Retinal pigment epithelial cell (primary cell): ENCODE data around the gene AP3B1.

Experiments
- DNase-seq: peaks from one replicate; pipeline ENCODE4 v3.0.0-alpha.2; 2010; ENCODE audit warnings: low read depth
- H3K4me3 ChIP-seq: 2 replicates; pipeline ENCODE4 v1.5.1; 2011; ENCODE audit warnings: mild to moderate bottlenecking, low read length, control low read depth, moderate library complexity
- TF ChIP-seq, protein P1 (sequence below): conservative IDR thresholded peaks from 2 replicates; pipeline ENCODE4 v1.5.1; 2011; ENCODE audit warnings: low read depth, low read length, control low read depth, inconsistent platforms

Gene AP3B1

GRCh38 chr5:77957931-77958521, 336.5 kb downstream of the AP3B1 start:
- TF ChIP-seq, protein P1, sequence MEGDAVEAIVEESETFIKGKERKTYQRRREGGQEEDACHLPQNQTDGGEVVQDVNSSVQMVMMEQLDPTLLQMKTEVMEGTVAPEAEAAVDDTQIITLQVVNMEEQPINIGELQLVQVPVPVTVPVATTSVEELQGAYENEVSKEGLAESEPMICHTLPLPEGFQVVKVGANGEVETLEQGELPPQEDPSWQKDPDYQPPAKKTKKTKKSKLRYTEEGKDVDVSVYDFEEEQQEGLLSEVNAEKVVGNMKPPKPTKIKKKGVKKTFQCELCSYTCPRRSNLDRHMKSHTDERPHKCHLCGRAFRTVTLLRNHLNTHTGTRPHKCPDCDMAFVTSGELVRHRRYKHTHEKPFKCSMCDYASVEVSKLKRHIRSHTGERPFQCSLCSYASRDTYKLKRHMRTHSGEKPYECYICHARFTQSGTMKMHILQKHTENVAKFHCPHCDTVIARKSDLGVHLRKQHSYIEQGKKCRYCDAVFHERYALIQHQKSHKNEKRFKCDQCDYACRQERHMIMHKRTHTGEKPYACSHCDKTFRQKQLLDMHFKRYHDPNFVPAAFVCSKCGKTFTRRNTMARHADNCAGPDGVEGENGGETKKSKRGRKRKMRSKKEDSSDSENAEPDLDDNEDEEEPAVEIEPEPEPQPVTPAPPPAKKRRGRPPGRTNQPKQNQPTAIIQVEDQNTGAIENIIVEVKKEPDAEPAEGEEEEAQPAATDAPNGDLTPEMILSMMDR, result no peak
- no peak for DNase-seq

DNA sequence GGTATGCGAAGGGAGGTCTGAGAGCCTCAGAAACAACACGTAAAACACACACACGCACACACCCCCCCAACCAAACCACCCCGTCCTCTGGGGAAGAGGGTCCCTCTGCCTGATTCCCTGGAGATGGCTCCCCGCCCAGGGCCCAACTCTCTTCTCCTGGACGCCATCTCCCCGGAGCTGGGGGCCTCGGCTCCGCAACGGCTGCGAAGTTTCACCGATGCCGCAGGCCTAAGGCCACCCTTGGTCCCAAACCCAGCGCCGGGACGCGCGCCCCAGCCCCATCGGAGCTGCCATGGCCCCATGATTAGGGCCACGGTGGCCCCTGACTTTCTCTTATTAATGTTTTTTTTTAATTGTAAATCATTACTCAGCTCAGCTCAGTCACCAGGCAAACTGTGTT, 337.0 kb downstream of the AP3B1 start:
- TF ChIP-seq, protein P1, result no peak
- H3K4me3 ChIP-seq, result peak overlapping the region; percentile 13
- no peak for DNase-seq

More at GRCh38 chr5:77957931-77958521, 336.5 kb downstream of the AP3B1 start:
- peak overlapping the region; percentile 13 for H3K4me3 ChIP-seq

- TF ChIP-seq, protein P1, result no peak
- no peak for DNase-seq
- no peak overlapping the region for H3K4me3 ChIP-seq
Observed at GRCh38 chr5:77957081-77957480, 337.4 kb downstream of the AP3B1 start.

- no peak overlapping the region for H3K4me3 ChIP-seq
- DNase-seq, result no peak
- TF ChIP-seq, protein P1, result no peak
Observed at GRCh38 chr5:77955577-77955976, 338.9 kb downstream of the AP3B1 start.

- H3K4me3 ChIP-seq, result no peak overlapping the region
- TF ChIP-seq, protein P1, result no peak
- DNase-seq, result no peak
Observed at GRCh38 chr5:77953374-77953773, 341.1 kb downstream of the AP3B1 start.

DNA sequence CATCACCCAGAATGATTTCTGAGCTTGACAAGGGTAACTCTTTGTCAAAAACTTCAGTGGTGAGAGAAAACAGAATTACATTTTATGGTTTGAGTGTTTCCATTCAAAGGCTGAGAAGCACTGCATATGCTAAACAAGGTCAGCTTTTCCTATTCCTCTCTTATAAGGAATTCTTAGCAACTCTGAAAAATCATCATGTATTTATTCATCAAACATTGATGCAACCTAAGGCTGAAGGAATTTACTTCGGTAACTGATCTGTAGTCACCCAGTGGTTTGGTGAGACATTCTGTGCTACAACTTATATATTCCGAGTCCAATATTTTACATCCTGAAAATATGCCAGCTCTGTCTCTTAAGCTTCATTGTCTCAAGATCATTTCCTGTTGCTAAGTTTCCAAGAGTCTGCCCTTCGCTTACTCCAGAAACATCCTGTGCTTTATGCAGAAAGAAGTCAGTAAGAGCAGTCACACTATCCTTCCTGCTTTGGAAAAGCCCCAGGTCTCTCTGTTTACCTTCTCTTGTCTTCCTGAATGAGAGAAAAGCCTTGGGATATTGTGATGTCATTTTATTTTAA, 341.8 kb downstream of the AP3B1 start:
- TF ChIP-seq, protein P1, result no peak
- no peak overlapping the region for H3K4me3 ChIP-seq
- DNase-seq, result no peak
